H1 (cell line): ENCODE measurements around the gene MORN5. TPM values are rescaled to one million over a fixed set of nuclear protein-coding genes. Genes with fewer than 3 reads are reported as not detected.
A peak's percentile ranks its signal among the peaks of the same experiment; 100 is the strongest.

Source experiments
- CHD1 ChIP-seq: IDR thresholded peaks from 2 replicates; pipeline ENCODE4 v1.6.1; 2012; ENCODE audit warnings: low read depth, low read length, improper control_type of control experiment
- EZH2 ChIP-seq: fragments of 200-600 bp; sonication (generic); IDR thresholded peaks from 2 replicates; pipeline ENCODE4 v1.7.1; 2012; ENCODE audit warnings: low read depth, mild to moderate bottlenecking, moderate library complexity, low read length, inconsistent platforms; ENCODE audit not compliant: severe bottlenecking
- GABPA ChIP-seq: IDR thresholded peaks from 2 replicates; pipeline ENCODE4 v1.6.1; 2011; ENCODE audit warnings: mild to moderate bottlenecking, low read length, moderate library complexity, borderline replicate concordance; ENCODE audit not compliant: insufficient read depth
- HDAC2 ChIP-seq, 2 experiments: fragments of 300-600 bp in 1 of 2; sonication (generic) in 1 of 2; IDR thresholded peaks; 2 replicates each; pipeline ENCODE4 v1.6.1; 2011 to 2012; ENCODE audit warnings: low read depth in 2 of 2, low read length in 2 of 2, mild to moderate bottlenecking in 2 of 2, moderate library complexity in 2 of 2, borderline replicate concordance in 1 of 2, inconsistent platforms in 1 of 2
- HDAC6 ChIP-seq: IDR thresholded peaks from one replicate; pipeline ENCODE4 v1.7.1; 2012; ENCODE audit warnings: low read depth, mild to moderate bottlenecking, inconsistent platforms, low read length, moderate library complexity
- KDM4A ChIP-seq: IDR thresholded peaks from one replicate; pipeline ENCODE4 v1.7.1; 2012; ENCODE audit warnings: low read depth, mild to moderate bottlenecking, moderate library complexity, low read length, inconsistent platforms; ENCODE audit not compliant: severe bottlenecking
- MAFK ChIP-seq: IDR thresholded peaks from 2 replicates; pipeline ENCODE4 v1.6.1; 2012; ENCODE audit warnings: low read depth, mild to moderate bottlenecking, improper control_type of control experiment, low read length
- NRF1 ChIP-seq: IDR thresholded peaks from 2 replicates; pipeline ENCODE4 v1.6.1; 2011; ENCODE audit warnings: mild to moderate bottlenecking, low read depth, low read length, improper control_type of control experiment
- POLR2A ChIP-seq, 2 experiments: IDR thresholded peaks; 1 replicate in 1 of 2; 2 replicates in 1 of 2; pipeline ENCODE4 v1.6.1; 2011; ENCODE audit warnings: low read depth in 2 of 2, low read length in 2 of 2, mild to moderate bottlenecking in 2 of 2; ENCODE audit errors: control extremely low read depth in 1 of 2
- RBBP5 ChIP-seq: IDR thresholded peaks from 2 replicates; pipeline ENCODE4 v1.7.1; 2012; ENCODE audit warnings: low read depth, mild to moderate bottlenecking, inconsistent platforms, low read length, moderate library complexity, borderline replicate concordance
- SIN3A ChIP-seq, 2 experiments: IDR thresholded peaks in 1 of 2; conservative IDR thresholded peaks in 1 of 2; 2 replicates each; pipeline ENCODE4 v1.6.1; 2011 to 2012; ENCODE audit warnings: low read length in 2 of 2, improper control_type of control experiment in 1 of 2, low read depth in 1 of 2, mild to moderate bottlenecking in 1 of 2
- SIRT6 ChIP-seq: IDR thresholded peaks from one replicate; pipeline ENCODE4 v1.7.1; 2012; ENCODE audit warnings: low read length, inconsistent platforms
- SRF ChIP-seq: IDR thresholded peaks from 2 replicates; pipeline ENCODE4 v1.6.1; 2011; ENCODE audit warnings: mild to moderate bottlenecking, low read depth, low read length, moderate library complexity
- TAF7 ChIP-seq: optimal IDR thresholded peaks from 2 replicates; pipeline ENCODE3; 2011; ENCODE audit warnings: low read depth, mild to moderate bottlenecking, inconsistent platforms, low read length, moderate library complexity, borderline replicate concordance
- TBP ChIP-seq: IDR thresholded peaks from 2 replicates; pipeline ENCODE4 v1.6.1; 2011; ENCODE audit warnings: low read depth, low read length, improper control_type of control experiment
- ZNF274 ChIP-seq: IDR thresholded peaks from 2 replicates; pipeline ENCODE4 v1.7.0; 2012; ENCODE audit warnings: low read length, borderline replicate concordance; ENCODE audit errors: extremely low read depth
- polyA plus RNA-seq, 7 experiments: library from polyadenylated mRNA; depleted of rRNA in 3 of 7; stranded (reverse) in 5 of 7; unstranded in 2 of 7; fragments of >200 nt in 5 of 7; fragments of 200-250 nt in 2 of 7; gene quantifications; 1 replicate in 5 of 7; 2 replicates in 1 of 7; 4 replicates in 1 of 7; pipeline versions ENCODE4 v1.2.1 to v1.2.3, GENCODE V29; 2011 to 2013; ENCODE audit warnings: missing spikeins in 2 of 7, mixed read lengths in 2 of 7
- total RNA-seq: library from RNA; stranded (reverse); fragmentation: NEBNext Ultra II Directional; extraction: Animal tissue kit (Norgen Biotek cat#: 25700); gene quantifications from 2 replicates; pipeline ENCODE4 v1.2.1, GENCODE V29; 2021
- TF ChIP-seq, protein P1 (sequence below): IDR thresholded peaks from 2 replicates; pipeline ENCODE4 v1.6.1; 2011; ENCODE audit warnings: low read length, improper control_type of control experiment
- TF ChIP-seq, protein P2 (sequence below): IDR thresholded peaks from 2 replicates; pipeline ENCODE4 v1.6.1; 2011; ENCODE audit warnings: low read depth, mild to moderate bottlenecking, low read length; ENCODE audit not compliant: insufficient read depth

The MORN5 gene
- total and polyA plus RNA-seq, 2 of the 8 experiments (the other 6 are each of a cell fraction or from before 2014, with no cell fraction given), result not detected

GRCh38 chr9:122213589-122214413 is 54.1 kb downstream of the MORN5 start (continued):
- peak; percentile 28 for TF ChIP-seq EZH2
- TF ChIP-seq NRF1, result no peak
- TF ChIP-seq RBBP5, result no peak
- TF ChIP-seq ZNF274, result no peak
- TF ChIP-seq SIRT6, result no peak
- no peak for TF ChIP-seq HDAC2 (IDR thresholded peaks at IDR 0.05; ENCODE audit: borderline replicate concordance in 1 of 2, low read depth in 2 of 2, low read length in 2 of 2)
- no peak for TF ChIP-seq SIN3A (conservative IDR thresholded peaks at IDR 0.05 in 1 of 2, IDR thresholded peaks at IDR 0.05 in 1 of 2; ENCODE audit: low read depth in 1 of 2, low read length in 2 of 2)
- no peak for TF ChIP-seq GABPA
- TF ChIP-seq SRF, result no peak
- no peak for TF ChIP-seq MAFK
- TF ChIP-seq POLR2A (IDR thresholded peaks at IDR 0.05; ENCODE audit: control extremely low read depth in 1 of 2, low read depth in 2 of 2, low read length in 2 of 2), result no peak
- TF ChIP-seq, protein P1, sequence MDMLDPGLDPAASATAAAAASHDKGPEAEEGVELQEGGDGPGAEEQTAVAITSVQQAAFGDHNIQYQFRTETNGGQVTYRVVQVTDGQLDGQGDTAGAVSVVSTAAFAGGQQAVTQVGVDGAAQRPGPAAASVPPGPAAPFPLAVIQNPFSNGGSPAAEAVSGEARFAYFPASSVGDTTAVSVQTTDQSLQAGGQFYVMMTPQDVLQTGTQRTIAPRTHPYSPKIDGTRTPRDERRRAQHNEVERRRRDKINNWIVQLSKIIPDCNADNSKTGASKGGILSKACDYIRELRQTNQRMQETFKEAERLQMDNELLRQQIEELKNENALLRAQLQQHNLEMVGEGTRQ, result no peak
- no peak for TF ChIP-seq TAF7
- TF ChIP-seq TBP, result no peak
- TF ChIP-seq, protein P2, sequence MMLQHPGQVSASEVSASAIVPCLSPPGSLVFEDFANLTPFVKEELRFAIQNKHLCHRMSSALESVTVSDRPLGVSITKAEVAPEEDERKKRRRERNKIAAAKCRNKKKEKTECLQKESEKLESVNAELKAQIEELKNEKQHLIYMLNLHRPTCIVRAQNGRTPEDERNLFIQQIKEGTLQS, result no peak
- TF ChIP-seq HDAC6, result no peak
- TF ChIP-seq CHD1, result no peak
- TF ChIP-seq KDM4A, result peak; percentile 98
